Lung (tissue), 12 donors: ENCODE data around the gene GH1. TPM values are rescaled to one million over a fixed set of nuclear protein-coding genes. Genes with fewer than 3 reads are reported as not detected.

Experiments
- ATAC-seq: fragments of 200-7000 bp; cut with Tn5 transposase; one replicate; pipeline ENCODE4 v1.9.1; 2020; ENCODE audit warnings: moderate number of reproducible peaks; ENCODE audit not compliant: insufficient read depth, low FRiP score
- DNase-seq, 3 donors: peaks; one replicate each; pipeline ENCODE4 v3.0.0-alpha.2; 2013 to 2017
- H3K27ac ChIP-seq, 2 donors: one replicate each; pipeline ENCODE4 v1.5.1; 2013; ENCODE audit warnings: mild to moderate bottlenecking in 2 of 2, moderate library complexity in 2 of 2, control low read depth in 1 of 2, inconsistent platforms in 1 of 2, low read depth in 1 of 2, low read length in 1 of 2
- H3K27me3 ChIP-seq, 3 donors: one replicate each; pipeline ENCODE4 v1.5.1; 2013; ENCODE audit warnings: low read length in 2 of 3; ENCODE audit not compliant: control insufficient read depth in 3 of 3, insufficient read depth in 3 of 3
- H3K36me3 ChIP-seq, 4 donors: one replicate each; pipeline ENCODE4 v1.5.1; 2013; ENCODE audit warnings: low read length in 4 of 4, mild to moderate bottlenecking in 1 of 4, moderate library complexity in 1 of 4; ENCODE audit not compliant: control insufficient read depth in 4 of 4, insufficient read depth in 4 of 4
- H3K4me1 ChIP-seq, 5 donors: one replicate each; pipeline ENCODE4 v1.5.1; 2013; ENCODE audit warnings: low read length in 5 of 5, mild to moderate bottlenecking in 2 of 5, moderate library complexity in 1 of 5; ENCODE audit not compliant: control insufficient read depth in 5 of 5, insufficient read depth in 5 of 5
- H3K4me3 ChIP-seq: one replicate; pipeline ENCODE4 v1.5.1; 2013; ENCODE audit warnings: mild to moderate bottlenecking, control low read depth, moderate library complexity
- H3K9ac ChIP-seq, 2 donors: one replicate each; pipeline ENCODE4 v1.5.1; 2013; ENCODE audit warnings: low read length in 2 of 2, control low read depth in 1 of 2; ENCODE audit not compliant: insufficient read depth in 1 of 2
- H3K9me3 ChIP-seq, 4 donors: one replicate each; pipeline ENCODE4 v1.5.1; 2013; ENCODE audit warnings: low read length in 3 of 4, mild to moderate bottlenecking in 1 of 4, moderate library complexity in 1 of 4; ENCODE audit not compliant: control insufficient read depth in 4 of 4, insufficient read depth in 3 of 4
- CTCF ChIP-seq: IDR thresholded peaks from 2 replicates; pipeline ENCODE4 v1.5.1; 2012; ENCODE audit warnings: mild to moderate bottlenecking; ENCODE audit errors: control extremely low read depth, extremely low read depth
- WGBS, 2 donors: extraction: QIAGEN DNeasy Blood & Tissue Kit; methylation state at CpG; one replicate each; pipeline ENCODE4 v1.1.7; 2013; 5-methylcytosine and 5-hydroxymethylcytosine counted together
- polyA plus RNA-seq, 2 donors: library from polyadenylated mRNA; stranded (reverse); fragments of 200-250 nt; gene quantifications; one replicate each; pipeline ENCODE4 v1.2.1, GENCODE V29; 2013
- total RNA-seq, 2 donors: library from RNA; depleted of rRNA in 1 of 2; stranded (reverse); fragments of >200 nt in 1 of 2; gene quantifications; one replicate each; pipeline ENCODE4 v1.2.1, GENCODE V29; 2014 to 2021
- donor health status: control.
- donor health status: control.
- donor health status: Bipolar disorder and iron deficiency.
- donor health status: healthy.
- donor health status: DM: yes; HTN: yes; CAD: no.

Gene GH1
- total and polyA plus RNA-seq, 4 donors, result not detected

- Histone ChIP-seq H3K4me1 (peaks cover 0 to 4% (median 0%) of the 10 kb centered on the region in 5 donors), H3K36me3 (no peaks in the 10 kb centered on the region), H3K4me3 (no peak overlapping the region), H3K9me3 (no peaks in the 10 kb centered on the region), H3K27me3 (no peaks in the 10 kb centered on the region), H3K27ac (no peak overlapping the region), H3K9ac (no peak overlapping the region)
- DNase-seq (no peak), ATAC-seq (no peak)
- no peak for TF ChIP-seq CTCF
- 53 to 56% methylated on average over 6 of the region's 6 CpGs for WGBS, 2 donors
These were observed 27.3 kb upstream of the GH1 start for GRCh38 chr17:63945784-63946439.

DNA sequence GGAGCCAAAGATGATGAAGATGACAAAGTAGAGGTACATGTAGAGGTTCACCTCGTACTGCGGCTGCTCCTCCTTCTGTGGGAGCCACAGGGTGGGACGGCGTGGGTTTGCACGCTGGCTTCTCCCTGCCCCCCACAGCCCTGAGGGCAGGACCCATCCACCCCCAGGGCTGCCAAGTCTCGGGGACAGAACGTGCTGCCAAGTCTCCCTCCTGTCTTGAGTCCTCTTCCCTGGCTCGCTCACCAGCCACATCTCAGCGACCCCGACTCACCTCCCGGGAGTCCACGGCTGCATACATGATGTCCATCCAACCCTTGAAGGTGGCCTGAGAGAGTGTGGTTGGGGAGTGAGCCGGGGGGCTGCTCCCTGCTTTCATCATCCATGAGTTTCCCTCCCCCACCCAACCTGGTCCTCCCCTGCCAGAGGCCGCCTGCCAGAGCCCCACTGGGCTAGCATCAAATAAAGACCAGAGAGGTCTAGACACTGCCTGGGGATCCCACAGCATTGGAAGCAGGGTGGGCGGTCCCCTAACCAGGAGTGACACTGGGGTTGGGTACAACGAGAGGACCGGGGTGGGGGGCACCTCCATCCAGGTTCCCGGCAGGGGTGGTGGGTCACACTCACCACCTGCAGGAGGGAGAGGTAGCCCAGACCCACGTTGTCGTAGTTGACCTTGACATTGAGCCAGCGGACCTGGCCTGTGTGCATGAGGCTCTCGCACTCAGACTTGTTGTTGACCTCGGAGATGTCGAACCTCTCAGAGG, 26.3 kb upstream of the GH1 start:
- Histone ChIP-seq H3K9ac (no peak overlapping the region), H3K9me3 (no peaks in the 10 kb centered on the region), H3K27me3 (no peaks in the 10 kb centered on the region), H3K27ac (no peak overlapping the region), H3K36me3 (no peaks in the 10 kb centered on the region), H3K4me1 (peaks cover 0 to 4% (median 0%) of the 10 kb centered on the region in 5 donors), H3K4me3 (no peak overlapping the region)
- 88 to 95% methylated on average over 23 to 24 of the region's 24 CpGs for WGBS, 2 donors
- ATAC-seq, result no peak
- no peak for TF ChIP-seq CTCF
- DNase-seq, result no peak

DNA sequence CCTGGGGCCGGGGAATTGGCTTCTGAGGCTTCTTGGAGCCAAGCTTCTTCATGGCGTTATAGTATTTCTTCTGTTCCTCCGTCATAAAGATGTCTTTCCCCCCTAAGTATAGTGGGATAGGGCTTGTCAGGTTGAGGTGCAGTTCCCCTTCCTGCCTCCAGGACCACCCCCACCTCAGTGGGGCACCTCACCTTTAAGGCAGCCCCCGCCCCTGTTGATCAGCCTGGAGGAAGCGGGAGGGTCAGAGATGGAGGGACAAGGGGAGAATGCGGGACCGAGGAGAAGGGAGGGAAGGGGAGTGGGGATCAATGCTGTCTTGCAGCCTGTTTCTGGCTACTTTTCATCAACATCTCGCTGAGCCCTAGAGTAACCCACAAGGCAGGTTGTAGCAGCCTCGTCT, 25.1 kb upstream of the GH1 start:
- no peak for ATAC-seq
- TF ChIP-seq CTCF, result no peak
- WGBS, 2 donors, result 83 to 84% methylated on average over 9 of the region's 9 CpGs
- no peaks in the 10 kb centered on the region for H3K36me3 ChIP-seq
- DNase-seq, result no peak
- no peak overlapping the region for H3K4me3 ChIP-seq
- peaks cover 0 to 4% (median 0%) of the 10 kb centered on the region in 5 donors for H3K4me1 ChIP-seq
- H3K27me3 ChIP-seq, result no peaks in the 10 kb centered on the region
- no peak overlapping the region for H3K9ac ChIP-seq
- no peak overlapping the region for H3K27ac ChIP-seq
- H3K9me3 ChIP-seq, result no peaks in the 10 kb centered on the region
